Measurements from ENCODE around the gene TAF11L7.
"Not testable (repeated sequence)": the region's sequence is repeated elsewhere in the genome, so short reads cannot be mapped to it uniquely, and the experiment has no call there.

DNA sequence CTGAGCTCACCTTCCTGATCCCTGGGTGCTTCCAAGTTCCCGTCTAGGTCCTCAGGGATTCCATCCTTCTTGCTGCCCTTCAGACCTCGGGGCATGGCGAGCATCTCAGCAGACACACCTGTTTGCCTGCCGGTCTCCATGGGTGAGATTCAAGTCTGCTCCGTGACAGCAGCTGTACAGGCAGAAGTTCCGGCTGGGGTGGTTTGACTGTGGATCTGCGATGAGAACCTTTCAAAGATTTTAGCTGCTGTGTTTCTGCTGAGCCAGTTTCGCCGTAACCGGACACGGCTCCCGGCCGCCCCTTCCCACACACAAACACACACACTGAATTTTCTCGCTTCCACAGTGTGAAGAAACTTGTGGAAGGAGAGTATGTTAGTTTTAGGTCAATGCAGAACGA lies 8.7 kb upstream of the TAF11L7 start, which contains the start of gene TAF11L9:
- TF ChIP-seq, protein P1, sequence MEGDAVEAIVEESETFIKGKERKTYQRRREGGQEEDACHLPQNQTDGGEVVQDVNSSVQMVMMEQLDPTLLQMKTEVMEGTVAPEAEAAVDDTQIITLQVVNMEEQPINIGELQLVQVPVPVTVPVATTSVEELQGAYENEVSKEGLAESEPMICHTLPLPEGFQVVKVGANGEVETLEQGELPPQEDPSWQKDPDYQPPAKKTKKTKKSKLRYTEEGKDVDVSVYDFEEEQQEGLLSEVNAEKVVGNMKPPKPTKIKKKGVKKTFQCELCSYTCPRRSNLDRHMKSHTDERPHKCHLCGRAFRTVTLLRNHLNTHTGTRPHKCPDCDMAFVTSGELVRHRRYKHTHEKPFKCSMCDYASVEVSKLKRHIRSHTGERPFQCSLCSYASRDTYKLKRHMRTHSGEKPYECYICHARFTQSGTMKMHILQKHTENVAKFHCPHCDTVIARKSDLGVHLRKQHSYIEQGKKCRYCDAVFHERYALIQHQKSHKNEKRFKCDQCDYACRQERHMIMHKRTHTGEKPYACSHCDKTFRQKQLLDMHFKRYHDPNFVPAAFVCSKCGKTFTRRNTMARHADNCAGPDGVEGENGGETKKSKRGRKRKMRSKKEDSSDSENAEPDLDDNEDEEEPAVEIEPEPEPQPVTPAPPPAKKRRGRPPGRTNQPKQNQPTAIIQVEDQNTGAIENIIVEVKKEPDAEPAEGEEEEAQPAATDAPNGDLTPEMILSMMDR (IDR thresholded peaks at IDR 0.05 in 2 of 3, conservative IDR thresholded peaks at IDR 0.05 in 1 of 3; ENCODE audit: control insufficient read depth in 2 of 3, extremely low read depth in 1 of 3, insufficient read depth in 1 of 3, low read depth in 3 of 3, low read length in 3 of 3): not testable (repeated sequence)
- TF ChIP-seq KAT2A (conservative IDR thresholded peaks at IDR 0.05; ENCODE audit: control insufficient read depth, low read depth, low read length); EP300 (IDR thresholded peaks at IDR 0.05; ENCODE audit: borderline replicate concordance in 1 of 2, control insufficient read depth in 1 of 2, low read depth in 2 of 2, low read length in 2 of 2); ZZZ3 (IDR thresholded peaks at IDR 0.05; ENCODE audit: control insufficient read depth, insufficient read length, low read depth); POLR2AphosphoS5 (IDR thresholded peaks at IDR 0.05; ENCODE audit: low read length); LARP7 (IDR thresholded peaks at IDR 0.05); SMC3 (IDR thresholded peaks at IDR 0.05; ENCODE audit: borderline replicate concordance, low read length); MTA3 (IDR thresholded peaks at IDR 0.05; ENCODE audit: borderline replicate concordance, low read length); TAF1 (IDR thresholded peaks at IDR 0.05; ENCODE audit: borderline replicate concordance, low read depth, low read length); EZH2 (IDR thresholded peaks at IDR 0.05; ENCODE audit: borderline replicate concordance, control insufficient read depth, low read depth, low read length); SPI1 (IDR thresholded peaks at IDR 0.05; ENCODE audit: borderline replicate concordance, insufficient read depth, low read depth, low read length): not testable (repeated sequence)

Measured in GM12878 (cell line).